PC-3 (cell line): Measurements from ENCODE around the gene GPR146. TPM values are rescaled to one million over a fixed set of nuclear protein-coding genes. Genes with fewer than 3 reads are reported as not detected.
A peak's percentile ranks its signal among the peaks of the same experiment; 100 is the strongest.

Experiments
- ATAC-seq: fragments of 200-7000 bp; cut with Tn5 transposase; 2 replicates; pipeline ENCODE4 v1.9.1; 2020; ENCODE audit warnings: mild to moderate bottlenecking, moderate library complexity
- BruUV-seq: library from RNA; stranded (reverse); fragments of 400-500 nt; replicated peaks from 2 replicates; lab custom pipeline; 2021; lab: Mats Ljungman, UMichigan
- CTCF ChIA-PET: fragments of 300-600 bp; sonication (Branson Sonifier 250); formaldehyde crosslinking; loops from one replicate; lab custom pipeline; 2022; ENCODE audit warnings: antibody characterized with exemption; lab: Charles Lee
- POLR2A ChIA-PET: fragments of 300-600 bp; sonication (Branson Sonifier 250); formaldehyde crosslinking; loops from one replicate; lab custom pipeline; 2022; ENCODE audit warnings: antibody characterized with exemption; ENCODE audit not compliant: unreplicated experiment; lab: Charles Lee
- DNase-seq: peaks from one replicate; pipeline ENCODE4 v3.0.0-alpha.2; 2015
- H2AFZ ChIP-seq: fragments of 300-600 bp; sonication (generic); 2 replicates; pipeline ENCODE4 v1.6.0; 2016; ENCODE audit warnings: antibody characterized with exemption, low read length
- H3F3A ChIP-seq: fragments of 300-600 bp; sonication (generic); one replicate; pipeline ENCODE4 v1.6.0; 2017; ENCODE audit warnings: antibody characterized with exemption, low read length, control low read depth, mild to moderate bottlenecking; ENCODE audit not compliant: unreplicated experiment
- H3K27ac ChIP-seq: fragments of 300-600 bp; sonication (generic); 2 replicates; pipeline ENCODE4 v1.5.1; 2016; ENCODE audit warnings: mild to moderate bottlenecking, low read length
- H3K27me3 ChIP-seq: fragments of 300-600 bp; sonication (generic); 2 replicates; pipeline ENCODE4 v1.6.1; 2016; ENCODE audit warnings: low read length, mixed read lengths
- H3K36me3 ChIP-seq: fragments of 300-600 bp; sonication (generic); 2 replicates; pipeline ENCODE4 v1.6.1; 2016; ENCODE audit warnings: low read depth, mixed run types, low read length, mixed read lengths
- H3K4me1 ChIP-seq: fragments of 300-600 bp; sonication (generic); 2 replicates; pipeline ENCODE4 v1.5.1; 2016; ENCODE audit warnings: low read length; ENCODE audit not compliant: insufficient read depth
- H3K4me2 ChIP-seq: fragments of 300-600 bp; sonication (generic); 2 replicates; pipeline ENCODE4 v1.6.0; 2016; ENCODE audit warnings: low read length
- H3K4me3 ChIP-seq: fragments of 300-600 bp; sonication (generic); 2 replicates; pipeline ENCODE4 v1.5.1; 2016; ENCODE audit warnings: mild to moderate bottlenecking, low read length, mixed read lengths
- H3K79me2 ChIP-seq: fragments of 300-600 bp; sonication (generic); 2 replicates; pipeline ENCODE4 v1.6.1; 2017; ENCODE audit warnings: low read length, mixed read lengths
- H3K9ac ChIP-seq: fragments of 300-600 bp; sonication (generic); 2 replicates; pipeline ENCODE4 v1.6.0; 2016; ENCODE audit warnings: mild to moderate bottlenecking, low read length
- H3K9me2 ChIP-seq: fragments of 300-600 bp; sonication (generic); replicated peaks from 2 replicates; pipeline ENCODE4 v1.6.1; 2016; ENCODE audit warnings: mixed run types, low read length, mixed read lengths
- H3K9me3 ChIP-seq: fragments of 300-600 bp; sonication (generic); 2 replicates; pipeline ENCODE4 v1.6.1; 2016; ENCODE audit warnings: low read length, mixed read lengths
- H4K20me1 ChIP-seq: fragments of 300-600 bp; sonication (generic); 2 replicates; pipeline ENCODE4 v1.6.1; 2016; ENCODE audit warnings: low read length, mixed read lengths
- EZH2 ChIP-seq: fragments of 300-600 bp; sonication (generic); IDR thresholded peaks from one replicate; pipeline ENCODE4 v1.6.1; 2017; ENCODE audit warnings: antibody characterized with exemption, mild to moderate bottlenecking, low read length; ENCODE audit not compliant: unreplicated experiment
- EZH2phosphoT487 ChIP-seq: fragments of 300-600 bp; sonication (generic); IDR thresholded peaks from 2 replicates; pipeline ENCODE4 v1.6.1; 2018; ENCODE audit warnings: mild to moderate bottlenecking, antibody characterized with exemption, low read length, borderline replicate concordance
- intact Hi-C: fragments of 100-400 bp; cut with micrococcal nuclease; formaldehyde crosslinking; loops from 2 replicates; pipeline ENCODE4 v1.9.0; 2023
- microRNA-seq: library from miRNA; unstranded; fragments of <30 nt; microRNA quantifications from one replicate; pipeline ENCODE4 v1.1.0, GENCODE V29; 2020; ENCODE audit not compliant: unreplicated experiment
- total RNA-seq: library from RNA; depleted of rRNA; stranded (reverse); fragments of >200 nt; gene quantifications from 2 replicates; pipeline ENCODE4 v1.2.3, GENCODE V29; 2014; rRNA removed
- TF ChIP-seq, protein P1 (sequence below): fragments of 300-600 bp; sonication (generic); conservative IDR thresholded peaks from 2 replicates; pipeline ENCODE4 v1.5.1; 2017; ENCODE audit warnings: antibody characterized with exemption, low read depth, mild to moderate bottlenecking, low read length

Gene GPR146
- total RNA-seq, 1 experiment from 2014 or later = 2.7 TPM

DNA sequence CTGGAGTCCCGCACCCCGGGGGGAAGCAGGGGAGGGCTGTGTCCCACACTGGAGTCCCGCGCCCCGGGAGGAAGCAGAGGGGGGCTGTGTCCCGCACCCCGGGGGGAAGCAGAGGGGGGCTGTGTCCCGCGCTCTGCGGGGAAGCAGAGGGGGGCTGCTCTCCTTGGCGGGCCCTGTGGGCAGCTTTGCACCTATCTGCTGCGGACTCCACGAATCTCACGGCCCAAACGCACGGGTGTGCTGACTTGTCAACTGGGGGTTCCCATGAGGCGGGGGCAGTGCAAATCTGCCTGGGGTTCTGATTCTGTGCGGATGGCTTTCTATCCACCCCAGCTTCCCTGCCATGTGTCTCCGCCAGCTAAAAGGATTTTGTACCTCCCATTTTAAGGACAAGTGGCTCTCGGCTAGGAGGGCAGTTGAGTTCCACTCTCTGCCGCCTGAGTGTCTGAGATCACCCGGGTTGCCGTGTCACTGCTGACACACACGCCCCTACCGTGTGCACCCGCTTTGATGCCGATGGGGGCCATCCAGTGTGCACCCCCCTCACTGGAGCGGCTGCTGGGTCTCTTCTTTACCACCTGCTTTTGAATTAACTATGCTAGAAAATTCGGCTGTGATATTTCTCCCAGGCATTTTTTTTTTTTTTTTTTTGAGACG is 64.0 kb downstream of the GPR146 start:
- H3K4me2 ChIP-seq = no peak overlapping the region
- H3F3A ChIP-seq = no peaks in the 10 kb centered on the region
- H3K9me2 ChIP-seq = no peaks in the 10 kb centered on the region
- H4K20me1 ChIP-seq = no peaks in the 10 kb centered on the region
- H3K9me3 ChIP-seq = no peaks in the 10 kb centered on the region
- no TSS peak for BruUV-seq
- no peaks in the 10 kb centered on the region for H3K27me3 ChIP-seq
- no peaks in the 10 kb centered on the region for H3K79me2 ChIP-seq
- no peak overlapping the region for H3K27ac ChIP-seq
- no peak overlapping the region for H3K4me3 ChIP-seq
- H3K4me1 ChIP-seq = no peaks in the 10 kb centered on the region
- no peak for DNase-seq
- TF ChIP-seq, protein P1, sequence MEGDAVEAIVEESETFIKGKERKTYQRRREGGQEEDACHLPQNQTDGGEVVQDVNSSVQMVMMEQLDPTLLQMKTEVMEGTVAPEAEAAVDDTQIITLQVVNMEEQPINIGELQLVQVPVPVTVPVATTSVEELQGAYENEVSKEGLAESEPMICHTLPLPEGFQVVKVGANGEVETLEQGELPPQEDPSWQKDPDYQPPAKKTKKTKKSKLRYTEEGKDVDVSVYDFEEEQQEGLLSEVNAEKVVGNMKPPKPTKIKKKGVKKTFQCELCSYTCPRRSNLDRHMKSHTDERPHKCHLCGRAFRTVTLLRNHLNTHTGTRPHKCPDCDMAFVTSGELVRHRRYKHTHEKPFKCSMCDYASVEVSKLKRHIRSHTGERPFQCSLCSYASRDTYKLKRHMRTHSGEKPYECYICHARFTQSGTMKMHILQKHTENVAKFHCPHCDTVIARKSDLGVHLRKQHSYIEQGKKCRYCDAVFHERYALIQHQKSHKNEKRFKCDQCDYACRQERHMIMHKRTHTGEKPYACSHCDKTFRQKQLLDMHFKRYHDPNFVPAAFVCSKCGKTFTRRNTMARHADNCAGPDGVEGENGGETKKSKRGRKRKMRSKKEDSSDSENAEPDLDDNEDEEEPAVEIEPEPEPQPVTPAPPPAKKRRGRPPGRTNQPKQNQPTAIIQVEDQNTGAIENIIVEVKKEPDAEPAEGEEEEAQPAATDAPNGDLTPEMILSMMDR = no peak
- TF ChIP-seq EZH2phosphoT487 (no peak), EZH2 (no peak)
- intact Hi-C loops = no loop called here
- no peak for ATAC-seq
- ChIA-PET CTCF (interaction anchor here (0.6 kb wide), 1 partner anchor 22 kb away, joined by 4 read pairs; no protein-coding TSS in a partner anchor), POLR2A (no interaction called here)
- no peaks in the 10 kb centered on the region for H3K36me3 ChIP-seq
- H2AFZ ChIP-seq = no peak overlapping the region
- no peak overlapping the region for H3K9ac ChIP-seq

Small RNA genes lying within 50 kb of the gene (microRNA-seq; reads per million reads assigned to microRNA genes)
- 608 reads per million, percentile 82 among the genes with 10 or more reads in this experiment for gene MIR339

Other genes starting within 250 kb of the GPR146 start
- 92.5 and 100 TPM in 2 replicates for gene SUN1, start 212.1 kb upstream of the GPR146 start, total RNA-seq
- gene GET4, start 168.0 kb upstream of the GPR146 start, total RNA-seq = 96.7 and 115 TPM in 2 replicates
- 31.2 and 36.4 TPM in 2 replicates for gene ADAP1, start 89.9 kb upstream of the GPR146 start, total RNA-seq
- gene COX19, start 69.0 kb upstream of the GPR146 start, total RNA-seq = 11.6 and 12.4 TPM in 2 replicates
- gene CYP2W1, start 61.4 kb upstream of the GPR146 start, total RNA-seq = not detected in 2 replicates
- 4.9 and 8.0 TPM in 2 replicates for gene GPER1, start 43.6 kb downstream of the GPR146 start, total RNA-seq
- gene ZFAND2A, start 115.7 kb downstream of the GPR146 start, total RNA-seq = 11.7 and 28.4 TPM in 2 replicates
- gene UNCX, start 188.3 kb downstream of the GPR146 start, total RNA-seq = not detected in 2 replicates